HepG2 (cell line): Measurements from ENCODE around the gene CNPY1. TPM values are rescaled to one million over a fixed set of nuclear protein-coding genes. Genes with fewer than 3 reads are reported as not detected.

Experiments used
- ATAC-seq: fragments of 200-7000 bp; cut with Tn5 transposase; 3 replicates; pipeline ENCODE4 v1.9.1; 2020; ENCODE audit warnings: mild to moderate bottlenecking, moderate library complexity
- BruUV-seq: library from RNA; stranded (reverse); fragments of 400-500 nt; replicated peaks from 2 replicates; lab custom pipeline; 2021; lab: Mats Ljungman, UMichigan
- CTCF ChIA-PET: fragments of 300-600 bp; formaldehyde crosslinking; extraction: SDS; loops from one replicate; lab custom pipeline; 2021; ENCODE audit warnings: low total read pairs, inconsistent platforms, low intra/inter-chr PET ratio; lab: Yijun Ruan, JAX
- POLR2A ChIA-PET: fragments of 350-600 bp; sonication (Branson Sonifier 250); formaldehyde crosslinking; loops from one replicate; lab custom pipeline; 2020; ENCODE audit warnings: antibody characterized with exemption, inconsistent platforms; lab: Yijun Ruan, JAX
- DNase-seq: peaks from one replicate; pipeline ENCODE4 v3.0.0-alpha.2; 2015; ENCODE audit warnings: low spot score
- FAIRE-seq: peaks from 3 replicates; lab custom pipeline; 2011; peaks lifted over from hg19 to GRCh38; lab: Jason Lieb, UNC
- H2AFZ ChIP-seq: one replicate; pipeline ENCODE4 v1.6.1; 2011; ENCODE audit warnings: low read length, inconsistent platforms
- H3K27ac ChIP-seq: fragments of 300-600 bp; 3 replicates; pipeline ENCODE4 v1.8.0; 2011; ENCODE audit warnings: mixed run types, mild to moderate bottlenecking, mixed read lengths, low read length, inconsistent platforms; ENCODE audit not compliant: insufficient read depth; ENCODE audit errors: extremely low read length
- H3K27me3 ChIP-seq, 2 experiments: fragments of 200-600 bp in 1 of 2; 2 replicates in 1 of 2; 3 replicates in 1 of 2; pipeline versions ENCODE4 v1.6.0 to v1.8.0; 2011; ENCODE audit warnings: low read length in 2 of 2, mild to moderate bottlenecking in 2 of 2, moderate library complexity in 2 of 2, inconsistent platforms in 1 of 2; ENCODE audit not compliant: insufficient read depth in 2 of 2, control insufficient read depth in 1 of 2
- H3K36me3 ChIP-seq, 2 experiments: fragments of 200-600 bp in 1 of 2; replicated peaks in 1 of 2; 2 replicates in 1 of 2; 3 replicates in 1 of 2; pipeline versions ENCODE4 v1.5.1 to v1.8.0; 2011; ENCODE audit warnings: low read length in 2 of 2, inconsistent platforms in 1 of 2; ENCODE audit not compliant: insufficient read depth in 2 of 2, control insufficient read depth in 1 of 2
- H3K4me1 ChIP-seq: 2 replicates; pipeline ENCODE4 v1.5.1; 2012; ENCODE audit warnings: low read length, inconsistent platforms; ENCODE audit not compliant: insufficient read depth
- H3K4me2 ChIP-seq: 2 replicates; pipeline ENCODE4 v1.6.0; 2011; ENCODE audit warnings: low read depth, low read length, inconsistent platforms
- H3K4me3 ChIP-seq, 3 experiments: fragments of 200-600 bp in 1 of 3; sonication (generic), shearing (Covaris generic) in 1 of 3; replicated peaks in 1 of 3; 2 replicates each; pipeline ENCODE4 v1.5.1; 2011 to 2016; ENCODE audit warnings: low read length in 3 of 3, inconsistent platforms in 2 of 3, low read depth in 2 of 3, mild to moderate bottlenecking in 2 of 3, control low read depth in 1 of 3, mixed read lengths in 1 of 3; ENCODE audit not compliant: insufficient read depth in 1 of 3
- H3K79me2 ChIP-seq: one replicate; pipeline ENCODE4 v1.6.1; 2011; ENCODE audit warnings: low read length, inconsistent platforms; ENCODE audit not compliant: insufficient read depth
- H3K9ac ChIP-seq: 2 replicates; pipeline ENCODE4 v1.6.0; 2011; ENCODE audit warnings: mild to moderate bottlenecking, low read depth, low read length, inconsistent platforms; ENCODE audit not compliant: insufficient read depth
- H3K9me3 ChIP-seq: 2 replicates; pipeline ENCODE4 v1.5.1; 2012; ENCODE audit warnings: mild to moderate bottlenecking, low read length
- H4K20me1 ChIP-seq: 2 replicates; pipeline ENCODE4 v1.6.0; 2011; ENCODE audit warnings: inconsistent platforms, mild to moderate bottlenecking, low read length, moderate library complexity; ENCODE audit not compliant: insufficient read depth
- ARNT2 ChIP-seq: sonication (generic); formaldehyde crosslinking; IDR thresholded peaks from 2 replicates; pipeline ENCODE4 v1.8.0; 2022; ENCODE audit warnings: mild to moderate bottlenecking, low read depth, missing genetic modification reagents, moderate library complexity
- BHLHE40 ChIP-seq: IDR thresholded peaks from 2 replicates; pipeline ENCODE4 v1.6.1; 2011; ENCODE audit warnings: low read length, improper control_type of control experiment
- CC2D1A ChIP-seq: sonication (generic); formaldehyde crosslinking; IDR thresholded peaks from 2 replicates; pipeline ENCODE4 v1.8.1; 2023; ENCODE audit warnings: mild to moderate bottlenecking, missing genetic modification reagents
- E2F2 ChIP-seq: sonication (generic); formaldehyde crosslinking; IDR thresholded peaks from 2 replicates; pipeline ENCODE4 v1.4.0; 2020; ENCODE audit warnings: missing genetic modification reagents, borderline replicate concordance
- FOXC1 ChIP-seq: sonication (generic); formaldehyde crosslinking; IDR thresholded peaks from 2 replicates; pipeline ENCODE4 v1.8.0; 2022; ENCODE audit warnings: mild to moderate bottlenecking, missing genetic modification reagents, borderline replicate concordance
- KAT2B ChIP-seq: fragments of 150-350 bp; IDR thresholded peaks from 2 replicates; pipeline ENCODE4 v1.6.1; 2014; ENCODE audit warnings: low read depth, low read length, borderline replicate concordance
- MNT ChIP-seq: fragments of 450-650 bp; IDR thresholded peaks from 2 replicates; pipeline ENCODE4 v1.6.1; 2016
- NAIF1 ChIP-seq: sonication (generic); formaldehyde crosslinking; IDR thresholded peaks from 2 replicates; pipeline ENCODE4 v1.5.0; 2020; ENCODE audit warnings: mild to moderate bottlenecking, missing genetic modification reagents, borderline replicate concordance
- SKI ChIP-seq: fragments of 450-650 bp; IDR thresholded peaks from one replicate; pipeline ENCODE4 v1.6.1; 2018; ENCODE audit warnings: mild to moderate bottlenecking; ENCODE audit not compliant: partially characterized antibody
- SMARCE1 ChIP-seq: fragments of 450-650 bp; IDR thresholded peaks from 2 replicates; pipeline ENCODE4 v1.6.1; 2017; ENCODE audit warnings: borderline replicate concordance
- TRIM22 ChIP-seq: fragments of 450-650 bp; IDR thresholded peaks from 2 replicates; pipeline ENCODE4 v1.6.1; 2017
- ZFP90 ChIP-seq: sonication (generic); formaldehyde crosslinking; IDR thresholded peaks from 2 replicates; pipeline ENCODE4 v1.8.0; 2022; ENCODE audit warnings: missing genetic modification reagents, mild to moderate bottlenecking, inconsistent platforms, borderline replicate concordance
- ZNF572 ChIP-seq: sonication (generic); formaldehyde crosslinking; IDR thresholded peaks from 2 replicates; pipeline ENCODE4 v1.5.1; 2020; ENCODE audit warnings: mild to moderate bottlenecking, missing genetic modification reagents
- ZNF614 ChIP-seq: IDR thresholded peaks from 2 replicates; pipeline ENCODE4 v1.6.1; 2018; ENCODE audit warnings: missing biosample characterization, missing genetic modification reagents, inconsistent platforms, borderline replicate concordance
- WGBS: methylation state at CpG from one replicate; pipeline ENCODE4 v1.1.6; 2017; ENCODE audit warnings: low lambda C conversion rate; 5-methylcytosine and 5-hydroxymethylcytosine counted together
- in situ Hi-C: cut with HindIII; loops from 2 replicates; pipeline ENCODE4 v1.10.0; 2017; ENCODE audit warnings: low pct_unique_long_range_greater_than_20kb; ENCODE audit not compliant: extremely low pct_ligation_motif_present
- intact Hi-C: fragments of 100-400 bp; cut with micrococcal nuclease; formaldehyde crosslinking; loops from one replicate; pipeline ENCODE4 v1.10.0; 2022; ENCODE audit not compliant: unreplicated experiment
- polyA plus RNA-seq, 8 experiments: library from polyadenylated mRNA; depleted of rRNA in 3 of 8; stranded (reverse) in 7 of 8; unstranded in 1 of 8; fragments of >200 nt; fragmentation: Illumina TruSeq in 4 of 8; extraction: Trizol in 4 of 8; gene quantifications; 2 replicates each; pipeline versions ENCODE4 v1.2.1 to v1.2.3, GENCODE V29; 2011 to 2016; ENCODE audit warnings: low read depth in 4 of 8, missing spikeins in 1 of 8, mixed read lengths in 1 of 8; ENCODE audit not compliant: insufficient read depth in 1 of 8
- total RNA-seq, 5 experiments: library from RNA; depleted of rRNA; stranded (reverse); fragments of >200 nt; fragmentation: Illumina TruSeq; extraction: Trizol; gene quantifications; 2 replicates each; pipeline ENCODE4 v1.2.3, GENCODE V29; 2016; ENCODE audit warnings: low read depth in 1 of 5

The CNPY1 gene
- total and polyA plus RNA-seq, 2 of the 13 experiments (the other 11 are each of a cell fraction or from before 2014, with no cell fraction given): not detected

DNA sequence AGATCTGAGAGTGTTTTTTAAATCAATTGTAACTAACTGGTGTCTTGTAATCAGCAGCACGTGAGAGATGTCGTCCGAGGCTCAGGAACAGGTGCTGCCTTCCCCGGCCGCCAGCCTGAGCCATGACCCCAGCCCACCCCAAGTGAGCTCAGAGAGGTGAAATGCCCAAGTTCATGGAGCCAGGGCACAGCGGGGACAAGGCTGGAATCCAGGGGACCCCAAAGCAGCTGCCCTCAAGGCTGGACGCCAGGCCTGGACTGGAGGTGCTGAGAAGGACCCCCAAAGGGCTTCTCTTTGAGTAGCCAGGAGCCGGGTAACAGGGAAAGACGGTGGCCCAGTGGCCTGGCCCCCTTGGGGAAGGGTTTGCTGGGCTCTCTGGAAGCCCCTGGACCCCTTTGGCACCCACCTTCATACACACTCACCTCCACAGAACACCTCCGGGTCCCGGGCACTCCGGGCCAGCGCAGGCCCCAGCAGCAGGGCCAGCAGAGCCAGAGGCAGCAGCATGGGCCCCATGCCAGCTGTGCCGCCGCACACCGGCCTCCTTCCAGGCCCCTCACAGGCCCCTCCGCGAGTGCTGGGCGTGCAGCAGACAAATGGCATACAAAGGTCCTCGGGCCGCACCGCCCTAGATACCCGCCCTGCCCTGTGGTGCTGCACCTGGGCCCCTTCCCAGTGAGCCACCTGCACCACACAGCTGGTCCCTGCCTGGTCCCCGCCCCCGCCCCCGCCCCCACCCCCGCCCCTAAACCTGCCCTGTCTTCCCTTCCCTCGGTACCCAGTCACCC is 24.0 kb upstream of the CNPY1 start:
- in situ Hi-C loops (no loop called here), intact Hi-C loops (no loop called here)
- Histone ChIP-seq H3K27ac (no peak overlapping the region), H3K4me1 (peaks cover 16% of the 10 kb centered on the region), H3K4me3 (no peak overlapping the region), H2AFZ (no peak overlapping the region), H3K9me3 (no peaks in the 10 kb centered on the region), H3K36me3 (no peaks in the 10 kb centered on the region), H3K79me2 (no peaks in the 10 kb centered on the region), H3K27me3 (peaks cover 2 to 63% of the 10 kb centered on the region in 2 experiments; a peak in 4 of 5 replicates), H3K4me2 (no peak overlapping the region), H4K20me1 (no peaks in the 10 kb centered on the region), H3K9ac (no peak overlapping the region)
- TF ChIP-seq MNT (peak; percentile 13; the same call in 1 of the 2 replicates), ZNF614 (CRISPR knock-in tag) (no peak)
- ATAC-seq (peak; percentile 11; the same call in 2 of the 3 replicates), FAIRE-seq (no peak), DNase-seq (no peak)
- ChIA-PET POLR2A (no interaction called here), CTCF (no interaction called here)
- BruUV-seq: no TSS peak
- 21% methylated on average over 11 of the region's 28 CpGs for WGBS

- H2AFZ ChIP-seq: no peak overlapping the region
- FAIRE-seq (no peak), ATAC-seq (peak; percentile 34), DNase-seq (no peak)
- peaks cover 16% of the 10 kb centered on the region for H3K4me1 ChIP-seq
- in situ Hi-C loops (no loop called here), intact Hi-C loops (no loop called here)
- CTCF ChIA-PET: no interaction called here
- no peak overlapping the region for H3K4me2 ChIP-seq
- H3K36me3 ChIP-seq: no peaks in the 10 kb centered on the region
- no peak overlapping the region for H3K9ac ChIP-seq
- H3K9me3 ChIP-seq: no peaks in the 10 kb centered on the region
- no peaks in the 10 kb centered on the region for H3K79me2 ChIP-seq
- no peak overlapping the region for H3K27ac ChIP-seq
- H3K27me3 ChIP-seq: peaks cover 1 to 61% of the 10 kb centered on the region in 2 experiments; a peak in 4 of 5 replicates
- POLR2A ChIA-PET: no interaction called here
- H4K20me1 ChIP-seq: no peaks in the 10 kb centered on the region
- no peak overlapping the region for H3K4me3 ChIP-seq
- WGBS: 59% methylated on average over 6 of the region's 11 CpGs
- no TSS peak for BruUV-seq
- TF ChIP-seq KAT2B: no peak
- no peak for TF ChIP-seq BHLHE40
- no peak for TF ChIP-seq ARNT2 (CRISPR knock-in tag)
- no peak for TF ChIP-seq E2F2 (CRISPR knock-in tag)
- no peak for TF ChIP-seq ZFP90
- TF ChIP-seq FOXC1 (CRISPR knock-in tag): no peak
- no peak for TF ChIP-seq TRIM22
- TF ChIP-seq ZNF572 (CRISPR knock-in tag): no peak
- no peak for TF ChIP-seq SKI
- TF ChIP-seq SMARCE1: no peak
- no peak for TF ChIP-seq NAIF1
- TF ChIP-seq CC2D1A (CRISPR knock-in tag): no peak
Measured at GRCh38 chr7:155569681-155570080, 23.3 kb upstream of the CNPY1 start.
